CD1c-positive myeloid dendritic cell (primary cell): ENCODE results near the gene TTC36.
A peak's percentile ranks its signal among the peaks of the same experiment; 100 is the strongest.
"Not testable (repeated sequence)": the region's sequence is repeated elsewhere in the genome, so short reads cannot be mapped to it uniquely, and the experiment has no call there.

Experiments
- DNase-seq: peaks from one replicate; pipeline ENCODE4 v3.0.0-alpha.2; 2016; ENCODE audit errors: extremely low spot score

Gene TTC36

GRCh38 chr11:118527109-118527508 is at the start of gene TTC36:
Gene TTC36, plus strand, starts transcription at chr11:118527474. Its CDS starts 21 bp downstream, at chr11:118527495.
- no peak for DNase-seq

- not testable (repeated sequence) for DNase-seq
Observed at GRCh38 chr11:118481238-118481637, 46.0 kb upstream of the TTC36 start.

GRCh38 chr11:118484405-118484804 is 42.9 kb upstream of the TTC36 start:
- no peak for DNase-seq

- DNase-seq: no peak
Observed at GRCh38 chr11:118485273-118485672, 42.0 kb upstream of the TTC36 start.

- peak; percentile 78 for DNase-seq
Observed at GRCh38 chr11:118488480-118489109, 38.7 kb upstream of the TTC36 start.

GRCh38 chr11:118491041-118491440 is 36.2 kb upstream of the TTC36 start:
- no peak for DNase-seq

GRCh38 chr11:118497831-118498230 is 29.4 kb upstream of the TTC36 start:
- no peak for DNase-seq

DNA sequence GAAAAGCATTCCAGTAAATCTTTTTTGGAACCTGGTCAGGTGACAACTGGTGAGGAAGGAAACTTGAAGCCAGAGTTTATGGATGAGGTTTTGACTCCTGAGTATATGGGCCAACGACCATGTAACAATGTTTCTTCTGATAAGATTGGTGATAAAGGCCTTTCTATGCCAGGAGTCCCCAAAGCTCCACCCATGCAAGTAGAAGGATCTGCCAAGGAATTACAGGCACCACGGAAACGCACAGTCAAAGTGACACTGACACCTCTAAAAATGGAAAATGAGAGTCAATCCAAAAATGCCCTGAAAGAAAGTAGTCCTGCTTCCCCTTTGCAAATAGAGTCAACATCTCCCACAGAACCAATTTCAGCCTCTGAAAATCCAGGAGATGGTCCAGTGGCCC is 24.1 kb upstream of the TTC36 start:
- DNase-seq: no peak

DNA sequence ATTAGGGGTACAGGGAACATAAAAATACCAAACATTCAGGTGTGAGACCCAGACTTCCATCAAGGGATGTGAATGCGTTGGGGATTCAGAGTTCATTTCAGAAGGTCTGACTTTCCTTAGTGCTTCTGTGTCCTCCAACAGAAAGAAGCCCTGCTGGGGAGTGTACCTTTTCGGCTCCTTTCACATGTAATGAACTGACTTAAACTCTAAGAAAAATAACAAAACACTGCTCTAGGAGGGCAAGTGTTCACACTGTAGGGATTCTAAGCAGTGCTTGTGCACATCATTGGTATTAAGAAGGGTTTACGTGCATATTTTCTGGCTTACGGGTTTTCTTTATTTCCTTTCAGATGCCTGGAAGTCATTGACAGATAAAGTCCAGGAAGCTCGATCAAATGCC is 15.7 kb upstream of the TTC36 start:
- DNase-seq: no peak

GRCh38 chr11:118514103-118514502 is 13.2 kb upstream of the TTC36 start:
- no peak for DNase-seq

DNA sequence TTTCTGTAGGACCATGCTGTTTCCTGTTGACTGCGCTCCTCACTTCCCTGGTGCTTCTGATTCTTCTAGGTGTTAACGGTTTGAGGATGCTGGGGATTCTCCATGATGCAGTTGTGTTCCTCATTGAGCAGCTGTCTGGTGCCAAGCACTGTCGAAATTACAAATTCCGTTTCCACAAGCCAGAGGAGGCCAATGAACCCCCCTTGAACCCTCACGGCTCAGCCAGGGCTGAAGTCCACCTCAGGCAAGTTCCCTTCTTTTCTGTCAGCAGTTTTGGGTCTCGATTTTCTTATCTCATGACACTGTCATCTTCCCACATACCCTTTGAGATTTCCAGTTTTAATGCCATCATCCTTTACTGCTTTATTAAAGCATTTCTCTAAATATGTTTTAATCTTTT is 7.7 kb upstream of the TTC36 start:
- no peak for DNase-seq

GRCh38 chr11:118521892-118522311 is 5.4 kb upstream of the TTC36 start:
- peak; percentile 23 for DNase-seq

DNA sequence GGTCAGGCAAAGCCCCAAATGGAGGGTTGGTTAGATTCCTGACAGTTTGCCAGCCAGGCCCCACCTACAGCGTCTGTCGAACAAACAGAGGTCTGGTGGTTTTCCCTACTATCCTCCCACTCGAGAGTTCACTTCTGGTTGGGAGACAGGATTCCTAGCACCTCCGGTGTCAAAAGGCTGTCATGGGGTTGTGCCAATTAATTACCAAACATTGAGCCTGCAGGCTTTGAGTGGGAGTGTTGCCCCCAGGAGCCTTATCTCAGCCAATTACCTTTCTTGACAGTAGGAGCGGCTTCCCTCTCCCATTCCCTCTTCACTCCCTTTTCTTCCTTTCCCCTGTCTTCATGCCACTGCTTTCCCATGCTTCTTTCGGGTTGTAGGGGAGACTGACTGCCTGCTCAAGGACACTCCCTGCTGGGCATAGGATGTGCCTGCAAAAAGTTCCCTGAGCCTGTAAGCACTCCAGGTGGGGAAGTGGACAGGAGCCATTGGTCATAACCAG is 4.7 kb upstream of the TTC36 start:
- DNase-seq: no peak

DNA sequence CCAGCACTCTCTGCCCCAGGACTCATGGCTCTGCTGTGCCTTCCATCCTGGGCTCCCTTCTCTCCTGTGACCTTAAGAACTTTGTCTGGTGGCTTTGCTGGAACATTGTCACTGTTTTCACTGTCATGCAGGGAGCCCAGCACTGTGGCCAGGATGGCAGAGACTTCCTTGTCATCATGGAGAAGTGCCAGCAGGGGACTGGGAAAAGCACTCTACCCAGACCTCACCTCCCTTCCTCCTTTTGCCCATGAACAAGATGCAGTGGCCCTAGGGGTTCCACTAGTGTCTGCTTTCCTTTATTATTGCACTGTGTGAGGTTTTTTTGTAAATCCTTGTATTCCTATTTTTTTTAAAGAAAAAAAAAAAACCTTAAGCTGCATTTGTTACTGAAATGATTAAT is 2.9 kb upstream of the TTC36 start:
- peak; percentile 9 for DNase-seq

DNA sequence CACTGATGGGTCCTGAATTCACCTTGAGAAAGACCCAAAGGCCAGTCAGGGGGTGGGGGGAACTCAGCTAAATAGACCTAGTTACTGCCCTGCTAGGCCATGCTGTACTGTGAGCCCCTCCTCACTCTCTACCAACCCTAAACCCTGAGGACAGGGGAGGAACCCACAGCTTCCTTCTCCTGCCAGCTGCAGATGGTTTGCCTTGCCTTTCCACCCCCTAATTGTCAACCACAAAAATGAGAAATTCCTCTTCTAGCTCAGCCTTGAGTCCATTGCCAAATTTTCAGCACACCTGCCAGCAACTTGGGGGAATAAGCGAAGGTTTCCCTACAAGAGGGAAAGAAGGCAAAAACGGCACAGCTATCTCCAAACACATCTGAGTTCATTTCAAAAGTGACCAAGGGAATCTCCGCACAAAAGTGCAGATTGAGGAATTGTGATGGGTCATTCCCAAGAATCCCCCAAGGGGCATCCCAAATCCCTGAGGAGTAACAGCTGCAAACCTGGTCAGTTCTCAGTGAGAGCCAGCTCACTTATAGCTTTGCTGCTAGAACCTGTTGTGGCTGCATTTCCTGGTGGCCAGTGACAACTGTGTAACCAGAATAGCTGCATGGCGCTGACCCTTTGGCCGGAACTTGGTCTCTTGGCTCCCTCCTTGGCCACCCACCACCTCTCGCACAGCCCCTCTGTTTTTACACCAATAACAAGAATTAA is 2.4 kb upstream of the TTC36 start:
- no peak for DNase-seq

DNA sequence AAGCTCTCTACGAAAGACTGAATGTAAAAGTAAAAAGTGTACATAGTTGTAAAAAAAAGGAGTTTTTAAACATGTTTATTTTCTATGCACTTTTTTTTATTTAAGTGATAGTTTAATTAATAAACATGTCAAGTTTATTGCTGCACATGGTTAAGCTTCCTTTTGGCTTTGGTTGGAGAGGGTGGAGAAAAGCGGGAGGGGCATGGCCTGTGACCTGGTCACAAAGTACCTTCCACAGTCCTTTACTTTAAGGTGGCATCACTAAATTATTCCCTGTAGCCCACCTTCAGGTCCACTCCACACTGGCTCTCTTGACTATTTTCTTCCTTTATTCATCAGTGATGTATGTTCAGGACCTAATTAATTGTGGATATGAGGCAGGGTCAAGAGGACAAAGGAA is 586 bp upstream of the TTC36 start:
- no peak for DNase-seq

DNA sequence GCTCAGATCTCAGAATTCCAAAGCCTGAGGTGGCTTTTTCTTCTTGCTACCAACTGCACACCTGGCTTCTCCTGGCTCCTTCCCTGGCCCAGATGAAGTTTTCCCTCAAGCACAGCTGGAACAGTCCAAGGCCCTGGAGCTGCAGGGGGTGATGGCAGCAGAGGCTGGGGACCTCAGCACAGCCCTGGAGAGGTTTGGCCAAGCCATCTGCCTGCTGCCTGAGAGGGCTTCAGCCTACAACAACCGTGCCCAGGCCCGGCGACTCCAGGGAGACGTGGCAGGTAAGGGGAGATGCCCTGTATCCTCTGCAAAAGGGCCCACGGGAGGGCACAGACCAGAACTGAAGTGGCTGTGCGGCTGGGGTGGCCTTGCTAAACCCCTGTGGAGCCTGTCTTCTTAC is 1.2 kb downstream of the TTC36 start:
- DNase-seq: no peak

DNA sequence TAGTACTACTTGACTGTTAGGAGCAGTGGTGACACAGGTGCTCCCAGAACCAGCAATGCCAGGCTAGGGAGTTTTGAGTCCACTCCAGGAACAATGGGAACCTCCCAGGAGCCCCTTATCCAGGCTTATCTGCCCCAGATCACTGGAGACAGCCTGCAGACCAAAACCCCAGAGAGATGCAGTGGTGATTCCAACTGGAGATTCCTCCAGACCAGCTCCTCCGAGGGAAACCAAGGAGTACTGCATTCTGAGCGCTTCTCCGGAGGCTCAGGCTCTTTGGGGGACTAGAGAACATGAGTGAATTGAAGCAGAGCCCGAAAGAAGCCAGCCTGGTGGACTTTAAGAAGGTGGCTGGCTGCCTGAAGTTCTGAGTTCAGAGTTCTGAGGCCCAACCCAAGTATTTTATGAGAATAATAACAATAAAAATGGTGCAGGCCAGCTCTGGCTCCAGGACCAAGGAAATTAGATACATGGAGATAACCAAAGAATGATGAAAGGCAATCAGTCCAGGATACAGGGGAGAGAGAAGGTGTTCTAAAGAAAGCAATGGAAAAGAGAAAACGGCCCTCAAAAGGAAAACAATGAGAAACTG is 2.4 kb downstream of the TTC36 start:
- no peak for DNase-seq

DNA sequence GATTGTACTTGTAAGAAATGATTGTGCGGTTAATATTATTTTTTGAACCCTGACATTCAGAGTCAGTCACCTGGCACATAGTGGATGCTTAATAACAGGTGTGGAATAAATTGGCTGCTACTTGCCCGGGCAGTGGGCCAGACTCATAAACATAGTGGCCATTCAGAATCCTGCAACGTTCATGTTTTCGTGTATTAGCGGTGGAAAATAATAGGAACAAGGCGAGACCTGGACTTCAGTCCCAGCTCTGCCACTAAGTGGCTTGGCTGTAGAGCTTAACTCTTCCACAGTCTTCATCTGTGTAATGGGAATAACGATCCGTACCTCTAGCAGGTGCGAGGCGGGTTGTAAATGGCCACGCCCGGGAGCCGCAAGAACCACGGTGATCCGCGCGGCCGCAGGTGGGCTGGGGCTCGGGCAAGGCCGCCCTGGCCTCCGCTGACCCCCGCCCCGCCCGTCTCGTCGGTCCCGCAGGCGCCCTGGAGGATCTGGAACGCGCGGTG is 3.0 kb downstream of the TTC36 start:
- no peak for DNase-seq

DNA sequence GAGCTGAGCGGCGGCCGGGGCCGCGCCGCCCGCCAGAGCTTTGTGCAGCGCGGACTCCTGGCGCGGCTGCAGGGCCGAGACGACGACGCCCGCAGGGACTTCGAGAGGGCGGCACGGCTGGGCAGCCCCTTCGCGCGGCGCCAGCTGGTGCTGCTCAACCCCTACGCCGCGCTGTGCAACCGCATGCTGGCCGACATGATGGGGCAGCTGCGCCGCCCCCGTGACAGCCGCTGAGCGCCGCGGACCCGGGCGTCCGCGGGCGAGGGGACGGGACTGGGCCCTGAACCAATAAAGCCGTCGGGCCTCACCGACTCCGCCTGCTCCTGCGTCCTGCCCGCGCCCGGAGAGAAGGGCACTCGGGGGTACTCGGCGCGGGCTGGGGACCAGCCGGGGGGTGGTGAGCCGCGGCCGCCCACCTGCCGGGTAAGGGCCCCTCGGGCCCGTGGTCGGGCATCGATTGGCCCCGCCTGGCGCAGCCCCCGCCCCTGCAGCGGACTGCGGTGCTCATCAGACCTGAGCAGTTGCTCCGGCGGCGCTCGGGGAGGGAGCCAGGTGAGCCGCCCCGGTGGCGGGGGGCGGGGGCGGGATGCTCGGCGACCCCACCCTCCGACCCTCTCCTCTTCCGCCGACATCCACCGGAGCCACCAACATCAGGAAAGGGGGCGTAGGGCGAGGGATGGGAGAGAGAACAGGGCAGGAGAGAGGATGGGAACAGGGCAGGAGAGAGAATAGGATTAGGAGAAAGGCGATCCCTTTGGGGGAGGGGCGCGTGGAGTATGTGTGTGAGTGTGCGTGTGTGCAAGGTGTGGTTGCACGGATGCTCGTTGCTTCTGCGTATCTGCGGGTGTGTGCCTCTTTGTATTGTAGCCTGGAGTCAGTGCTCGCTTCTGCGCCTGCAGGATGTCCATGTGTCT is 3.7 kb downstream of the TTC36 start, which contains the start of gene TMEM25:
TMEM25 (plus strand) TSS at position 510 of the 914 bp plus-strand sequence. CDS start 610 bp downstream, outside the sequence.
- DNase-seq: peak; percentile 33

DNA sequence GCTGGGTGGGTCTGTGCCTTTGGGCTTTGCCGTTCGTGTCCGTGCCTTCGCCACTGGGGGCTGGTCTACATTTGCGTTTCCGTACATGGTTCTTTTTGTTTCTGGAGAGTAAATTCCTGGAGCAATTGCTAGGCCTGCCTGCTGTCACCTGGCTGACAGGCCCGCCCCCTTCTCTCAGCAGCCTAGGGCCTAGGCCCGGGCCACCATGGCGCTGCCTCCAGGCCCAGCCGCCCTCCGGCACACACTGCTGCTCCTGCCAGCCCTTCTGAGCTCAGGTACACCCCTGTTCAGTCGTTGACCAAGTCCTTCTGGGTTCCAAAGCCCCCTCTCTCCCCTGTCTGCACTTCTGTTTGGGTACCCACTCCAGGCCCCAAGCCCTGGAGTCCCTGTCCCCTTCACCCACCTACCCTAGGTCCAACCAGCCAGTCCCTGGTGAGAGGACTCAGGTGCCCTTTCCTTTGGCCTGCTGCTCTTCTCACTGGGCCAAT is 4.4 kb downstream of the TTC36 start:
- no peak for DNase-seq
